Measurements from ENCODE around the gene PIP4K2C.
"Not testable (repeated sequence)": the region's sequence is repeated elsewhere in the genome, so short reads cannot be mapped to it uniquely, and the experiment has no call there.

Gene PIP4K2C

DNA sequence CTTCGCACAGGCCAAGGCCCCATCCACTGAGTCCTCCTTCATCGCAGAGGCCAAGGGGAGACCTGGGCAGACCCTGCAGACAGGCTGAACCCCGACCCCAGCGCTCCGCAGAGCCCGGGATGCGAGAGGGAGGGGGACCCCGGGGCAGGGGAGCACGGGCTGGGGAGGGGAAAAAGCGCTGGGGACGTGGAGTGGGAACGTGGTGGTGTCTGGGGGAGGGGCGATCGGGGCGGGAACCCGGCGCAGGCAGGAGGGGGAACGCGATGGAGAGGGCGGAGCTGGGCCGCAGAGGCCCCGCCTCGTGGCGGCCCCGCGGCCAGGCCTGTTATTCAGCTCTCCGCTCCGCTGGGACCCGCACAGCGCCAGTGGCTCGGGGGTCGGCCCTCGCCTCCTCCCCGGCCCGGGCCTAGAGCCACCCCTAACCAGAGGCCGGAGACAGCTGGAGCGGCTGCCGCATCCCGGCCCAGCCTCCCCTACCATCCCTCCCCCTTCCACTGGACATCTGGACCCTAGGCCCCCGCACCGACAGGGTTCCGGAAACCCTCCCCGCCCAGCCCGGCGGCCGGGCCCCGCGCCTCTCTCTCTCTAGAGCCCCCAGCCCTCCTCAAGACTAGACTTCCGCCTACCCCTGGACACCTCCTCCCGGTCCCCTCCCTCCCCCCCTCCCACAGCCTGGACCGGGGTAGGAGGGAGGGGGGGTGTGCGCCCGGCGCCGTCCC, 20.3 kb downstream of the PIP4K2C start, which contains the start of gene ARHGEF25:
TSS of gene ARHGEF25 (plus strand) at position 328 of the 719 bp plus-strand sequence. CDS start 460 bp downstream, outside the sequence.
- DNase-seq: peak; percentile 47

DNA sequence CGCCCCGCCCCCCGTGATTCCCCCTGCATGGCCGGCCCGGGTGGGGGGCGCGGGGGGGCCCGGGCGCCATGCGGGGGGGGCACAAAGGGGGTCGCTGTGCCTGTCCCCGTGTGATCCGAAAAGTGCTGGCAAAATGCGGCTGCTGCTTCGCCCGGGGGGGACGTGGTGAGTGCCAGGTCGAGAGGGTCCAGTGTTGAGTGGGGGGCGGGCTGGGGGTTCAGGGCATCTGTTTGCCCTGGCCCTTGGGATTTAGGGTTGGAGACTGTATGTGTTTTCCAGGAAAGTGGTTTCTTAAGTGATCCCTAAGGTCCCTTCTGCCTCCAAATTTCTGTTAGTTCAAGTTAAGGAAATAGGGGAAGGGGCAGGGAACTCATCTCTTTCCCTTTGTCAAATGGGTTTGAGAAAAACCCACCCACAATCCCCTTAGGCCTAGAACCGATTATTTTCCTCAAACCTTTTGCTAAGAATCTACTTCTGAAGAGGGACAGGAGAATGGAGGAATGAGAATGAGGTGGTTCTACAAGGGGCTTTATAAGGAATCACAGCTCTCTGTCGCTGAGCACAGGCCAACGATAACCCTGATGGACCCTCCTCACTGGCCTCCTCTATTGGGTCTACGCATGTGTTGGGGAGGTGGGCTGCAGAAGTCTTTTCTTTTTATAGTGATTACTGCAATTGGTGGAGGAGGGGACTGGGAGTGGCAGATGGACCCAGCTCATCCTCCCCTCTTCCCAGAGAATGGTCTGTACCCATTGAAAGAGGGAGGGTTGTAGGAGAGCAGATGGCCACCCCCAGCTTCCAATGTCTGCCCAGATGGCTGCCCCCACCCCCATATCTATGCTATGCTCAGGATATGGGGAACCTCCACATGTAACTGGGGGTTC, 21.1 kb downstream of the PIP4K2C start:
- DNase-seq: no peak

DNA sequence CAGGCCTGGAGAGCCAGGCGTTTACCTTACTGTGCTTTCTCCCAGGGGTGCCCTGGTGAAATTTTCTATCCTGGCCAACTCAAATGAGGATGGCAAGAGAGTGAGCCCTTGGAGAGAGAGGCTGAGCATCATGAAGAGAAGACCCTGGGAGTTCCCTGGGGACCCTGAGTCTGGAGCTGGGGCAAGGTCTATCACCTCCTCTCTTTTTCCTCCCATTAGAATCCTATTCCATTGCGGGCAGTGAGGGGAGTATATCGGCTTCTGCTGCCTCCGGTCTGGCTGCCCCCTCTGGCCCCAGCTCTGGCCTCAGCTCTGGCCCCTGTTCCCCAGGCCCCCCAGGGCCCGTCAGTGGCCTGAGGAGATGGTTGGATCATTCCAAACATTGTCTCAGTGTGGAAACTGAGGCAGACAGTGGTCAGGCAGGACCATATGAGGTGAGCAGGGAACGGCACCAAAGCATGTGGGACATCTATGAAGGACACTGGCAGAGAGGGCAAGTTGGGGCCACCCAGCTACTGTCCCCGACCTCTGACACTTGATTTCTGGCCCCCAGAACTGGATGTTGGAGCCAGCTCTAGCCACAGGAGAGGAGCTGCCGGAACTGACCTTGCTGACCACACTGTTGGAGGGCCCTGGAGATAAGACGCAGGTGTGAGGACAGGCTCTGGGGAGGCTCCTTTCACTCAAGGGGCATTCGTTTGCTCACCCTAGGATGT, 21.9 kb downstream of the PIP4K2C start:
- no peak for DNase-seq

DNA sequence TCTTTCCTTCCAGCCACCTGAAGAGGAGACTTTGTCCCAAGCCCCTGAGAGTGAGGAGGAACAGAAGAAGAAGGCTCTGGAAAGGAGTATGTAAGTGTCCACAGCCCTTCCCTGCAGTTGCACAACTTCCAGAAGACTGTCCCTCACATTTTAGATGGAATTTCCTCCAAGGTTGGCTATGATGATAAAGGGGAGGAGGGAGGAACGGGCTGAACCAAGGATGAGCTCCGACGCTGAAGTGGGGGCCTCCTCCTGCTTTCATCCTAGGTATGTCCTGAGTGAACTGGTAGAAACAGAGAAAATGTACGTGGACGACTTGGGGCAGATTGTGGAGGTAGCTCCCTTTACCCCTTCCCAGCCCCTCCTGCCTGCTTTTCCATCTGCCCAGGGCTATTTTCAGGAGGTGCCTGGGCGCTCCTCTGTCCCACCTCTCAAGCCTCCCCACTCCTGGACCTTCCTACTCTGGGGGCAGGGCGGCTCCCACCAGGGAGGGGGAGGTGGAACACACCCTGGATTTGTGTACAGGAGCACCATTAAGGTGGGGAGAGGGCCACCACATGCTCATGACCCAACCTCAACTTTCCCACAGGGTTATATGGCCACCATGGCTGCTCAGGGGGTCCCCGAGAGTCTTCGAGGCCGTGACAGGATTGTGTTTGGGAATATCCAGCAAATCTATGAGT, 22.6 kb downstream of the PIP4K2C start:
- no peak for DNase-seq

DNA sequence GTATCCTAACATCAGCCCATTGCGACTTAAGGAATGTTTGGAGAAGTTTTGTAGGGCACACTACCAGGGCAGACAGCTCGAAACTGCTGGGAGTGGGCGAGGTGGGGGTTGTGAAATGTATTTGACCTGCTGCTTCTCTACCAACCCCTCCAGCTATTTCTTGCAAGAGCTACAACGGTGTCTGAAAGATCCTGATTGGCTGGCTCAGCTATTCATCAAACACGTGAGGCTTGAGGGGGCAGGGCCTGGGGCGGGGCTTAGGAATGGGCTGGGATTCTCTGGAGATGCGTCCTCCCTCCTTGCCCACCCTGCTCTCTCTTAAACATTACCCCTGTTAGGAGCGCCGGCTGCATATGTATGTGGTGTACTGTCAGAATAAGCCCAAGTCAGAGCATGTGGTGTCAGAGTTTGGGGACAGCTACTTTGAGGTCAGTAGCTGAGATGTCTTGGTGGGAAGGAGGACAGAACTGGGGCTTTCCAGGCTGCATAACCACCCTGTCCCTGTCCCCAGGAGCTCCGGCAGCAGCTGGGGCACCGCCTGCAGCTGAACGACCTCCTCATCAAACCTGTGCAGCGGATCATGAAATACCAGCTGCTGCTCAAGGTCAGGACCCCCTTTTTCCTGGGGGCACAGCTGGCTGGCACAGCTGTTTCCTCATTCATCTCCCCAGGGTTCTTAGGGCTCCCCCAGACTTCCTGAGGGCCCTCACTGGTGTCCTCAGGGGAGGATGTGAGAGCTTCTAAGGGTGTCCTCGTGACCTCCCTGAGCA, 23.4 kb downstream of the PIP4K2C start:
- DNase-seq: no peak

DNA sequence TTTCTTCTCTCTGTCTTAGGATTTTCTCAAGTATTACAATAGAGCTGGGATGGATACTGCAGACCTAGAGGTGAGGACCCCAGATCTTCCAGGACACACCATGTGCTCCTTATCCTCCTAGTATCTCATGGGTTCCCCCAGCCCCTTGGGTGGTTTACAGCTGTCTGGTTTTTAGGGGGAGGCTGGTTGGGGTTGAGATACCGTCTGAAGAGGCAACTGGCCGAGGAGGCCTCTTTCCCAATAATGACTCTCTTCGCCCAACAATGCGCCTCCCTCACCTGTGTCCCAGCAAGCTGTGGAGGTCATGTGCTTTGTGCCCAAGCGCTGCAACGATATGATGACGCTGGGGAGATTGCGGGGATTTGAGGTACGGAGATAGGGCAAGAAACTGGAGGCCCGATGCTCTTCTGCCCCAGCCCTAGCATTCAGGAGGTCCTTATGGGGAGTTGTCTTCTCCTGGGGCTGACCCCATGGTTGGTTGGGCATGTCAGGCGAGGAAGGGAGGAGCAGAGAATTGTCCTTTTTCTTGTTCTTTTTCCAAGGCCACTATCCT, 24.0 kb downstream of the PIP4K2C start:
- no peak for DNase-seq

DNA sequence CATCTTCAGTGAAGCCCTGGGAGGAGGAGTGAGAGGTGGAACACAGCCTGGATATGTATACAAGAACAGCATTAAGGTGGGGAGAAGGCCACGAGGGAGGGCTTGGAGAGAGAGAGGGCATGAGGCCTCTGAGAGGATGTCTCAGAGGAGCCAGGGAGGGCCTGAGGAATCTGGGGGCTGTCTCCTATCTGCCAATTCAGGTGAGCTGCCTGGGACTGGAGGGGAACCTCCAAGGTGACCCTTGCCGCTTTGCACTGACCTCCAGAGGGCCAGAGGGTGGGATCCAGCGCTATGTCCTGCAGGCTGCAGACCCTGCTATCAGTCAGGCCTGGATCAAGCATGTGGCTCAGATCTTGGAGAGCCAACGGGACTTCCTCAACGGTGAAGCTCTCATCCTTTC, 24.6 kb downstream of the PIP4K2C start:
- no peak for DNase-seq

DNA sequence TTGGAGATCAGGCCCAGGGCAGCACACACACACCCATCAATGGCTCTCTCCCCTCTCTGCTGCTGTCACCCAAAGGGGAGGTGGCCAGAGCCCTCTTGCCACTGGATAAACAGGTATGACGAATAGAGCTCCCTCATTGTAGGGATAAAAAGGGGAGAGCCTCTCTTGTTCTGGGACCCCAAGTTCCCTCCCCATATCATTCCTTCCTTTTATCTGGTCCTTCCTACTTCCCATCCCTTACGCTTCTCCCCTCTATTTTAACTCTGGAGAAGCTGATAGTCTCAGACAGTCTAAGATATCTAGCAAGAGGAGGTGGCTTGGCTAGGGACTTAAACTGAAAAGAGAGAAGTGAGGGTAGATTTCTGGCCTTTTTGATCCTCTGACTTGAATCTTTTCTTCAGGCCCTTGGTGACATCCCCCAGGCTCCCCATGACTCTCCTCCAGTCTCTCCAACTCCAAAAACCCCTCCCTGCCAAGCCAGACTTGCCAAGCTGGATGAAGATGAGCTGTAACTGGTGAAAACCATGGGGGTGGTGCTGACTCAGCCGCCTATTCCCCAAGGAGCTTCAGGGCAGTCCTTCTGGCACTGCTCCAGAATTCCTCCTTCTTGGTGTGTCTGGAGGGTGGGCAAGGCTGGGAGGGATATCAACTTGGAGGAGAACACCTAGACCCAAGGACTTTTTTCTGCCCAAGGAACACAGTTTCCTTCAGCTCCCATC, 25.6 kb downstream of the PIP4K2C start:
- no peak for DNase-seq

DNA sequence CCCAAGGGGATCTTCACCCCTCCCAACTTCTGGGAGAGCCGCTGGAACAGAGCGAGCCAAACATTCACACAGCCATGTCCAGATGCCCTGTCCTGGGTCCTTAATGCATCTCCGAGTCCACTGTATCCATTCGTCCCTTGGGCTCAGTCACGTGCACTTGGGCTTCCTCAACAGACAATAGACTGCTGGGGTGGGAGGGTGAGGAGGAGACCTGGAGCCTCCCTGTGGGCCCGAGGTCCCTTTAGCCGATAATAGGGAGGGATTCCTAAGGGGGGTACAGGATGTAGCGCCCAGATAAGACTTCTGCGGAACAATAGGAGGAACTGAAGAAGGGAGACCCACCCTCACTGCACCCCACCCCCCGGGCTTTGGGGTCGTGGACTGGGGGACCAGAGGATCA, 26.9 kb downstream of the PIP4K2C start:
- no peak for DNase-seq

DNA sequence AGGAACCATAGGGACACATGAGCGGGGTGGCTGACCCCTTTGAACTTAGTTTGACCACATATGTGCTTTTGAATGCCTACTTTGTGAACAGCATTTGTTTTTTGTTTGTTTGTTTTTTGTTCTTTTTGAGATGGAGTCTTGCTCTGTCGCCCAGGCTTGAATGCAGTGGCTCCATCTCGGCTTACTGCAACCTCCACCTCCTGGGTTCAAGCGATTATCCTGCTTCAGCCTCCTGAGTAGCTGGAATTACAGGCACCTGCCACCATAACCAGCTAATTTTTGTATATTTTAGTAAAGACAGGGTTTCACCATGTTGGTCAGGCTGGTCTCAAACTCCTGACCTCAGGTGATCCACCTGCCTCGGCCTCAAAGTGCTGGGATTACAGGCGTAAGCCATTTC, 27.4 kb downstream of the PIP4K2C start:
- not testable (repeated sequence) for DNase-seq

DNA sequence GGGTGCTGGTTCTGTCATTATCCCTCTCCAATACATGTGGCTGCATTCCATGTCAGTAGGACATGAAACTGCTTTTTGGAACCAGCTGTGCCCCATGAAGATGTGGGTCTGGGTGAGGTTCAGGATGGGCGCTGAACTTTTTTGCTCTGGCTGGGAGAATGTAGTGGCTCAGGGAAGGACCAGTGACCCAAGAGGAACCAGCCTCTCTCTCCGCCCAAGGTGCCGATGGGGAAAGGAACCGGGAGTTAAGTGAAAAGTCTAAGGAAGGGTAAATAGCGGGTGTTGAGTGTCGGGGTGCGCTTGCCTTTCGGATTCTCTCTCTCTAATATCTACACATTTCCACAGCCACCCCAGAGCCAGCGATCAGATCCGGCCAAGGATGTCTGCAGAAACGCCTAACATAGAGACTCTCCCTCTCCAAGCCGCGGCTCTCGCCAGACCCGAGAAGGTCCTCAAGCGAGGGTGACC, 28.0 kb downstream of the PIP4K2C start:
- DNase-seq: no peak

DNA sequence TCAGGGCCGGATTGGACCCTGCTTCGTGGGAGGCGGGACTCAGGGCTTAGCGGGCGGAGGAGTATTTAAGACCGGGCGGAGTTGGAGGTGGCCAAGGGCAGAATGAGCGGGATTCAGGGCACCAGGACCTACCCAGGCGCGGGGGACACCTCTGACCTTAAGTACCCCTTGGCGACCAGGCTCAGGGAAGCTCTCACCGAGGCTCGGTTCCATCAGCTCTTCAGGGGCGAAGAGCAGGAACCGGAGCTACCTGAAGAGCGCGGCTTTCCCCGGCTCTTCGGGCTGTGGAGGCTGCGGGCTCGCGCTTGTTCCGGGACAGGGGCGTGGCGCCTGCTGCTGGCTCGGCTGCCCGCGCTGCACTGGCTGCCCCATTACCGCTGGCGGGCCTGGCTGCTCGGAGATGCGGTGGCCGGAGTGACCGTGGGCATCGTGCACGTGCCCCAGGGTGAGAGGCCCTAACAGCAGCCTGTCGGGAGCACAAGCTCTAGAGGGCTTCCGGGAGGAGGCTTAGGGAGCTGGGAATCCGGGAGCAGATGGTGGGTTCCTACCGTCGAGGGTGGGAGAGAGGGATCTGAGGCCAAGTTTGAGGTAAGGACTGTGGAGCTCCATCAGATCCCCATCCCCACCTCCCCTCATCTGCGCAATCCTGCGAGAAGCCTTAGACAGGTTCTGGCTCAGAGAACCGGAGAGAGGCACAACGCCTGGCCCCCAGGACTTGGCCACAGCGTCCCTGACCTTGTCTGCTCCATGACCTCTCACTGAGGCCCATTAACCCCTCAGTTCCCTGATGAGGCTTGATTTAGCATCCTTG, 28.6 kb downstream of the PIP4K2C start:
- DNase-seq: no peak

DNA sequence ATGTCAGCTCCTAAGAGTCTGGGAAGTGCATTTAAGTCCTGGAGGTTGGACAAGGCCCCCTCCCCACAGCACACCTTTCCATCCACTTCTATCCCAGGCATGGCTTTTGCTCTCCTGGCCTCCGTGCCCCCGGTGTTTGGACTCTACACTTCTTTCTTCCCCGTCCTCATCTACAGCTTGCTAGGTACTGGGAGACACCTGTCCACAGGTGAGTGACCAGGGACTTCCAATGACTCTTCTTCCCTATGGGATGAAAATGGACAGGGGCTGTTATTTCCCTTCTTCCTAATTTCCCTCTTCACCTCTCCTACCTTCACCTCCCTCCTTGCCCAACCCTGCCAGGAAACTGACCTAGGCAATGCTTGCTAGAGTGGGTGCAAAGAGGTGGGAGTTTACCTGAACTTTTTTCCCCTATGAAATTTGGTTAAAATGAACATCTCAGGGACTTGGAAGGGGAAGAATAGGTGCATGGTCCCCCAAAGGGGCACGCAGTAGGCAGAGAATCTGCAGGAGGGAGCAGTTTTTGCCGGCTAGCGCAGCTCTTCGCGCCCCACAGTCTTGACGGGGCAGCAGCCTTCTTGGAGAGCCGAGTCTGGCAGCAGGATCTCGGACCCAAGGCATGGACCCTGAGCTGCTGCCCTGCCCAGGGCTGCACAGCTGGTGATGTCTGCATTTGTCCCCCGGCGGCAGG, 29.4 kb downstream of the PIP4K2C start:
- DNase-seq: no peak

DNA sequence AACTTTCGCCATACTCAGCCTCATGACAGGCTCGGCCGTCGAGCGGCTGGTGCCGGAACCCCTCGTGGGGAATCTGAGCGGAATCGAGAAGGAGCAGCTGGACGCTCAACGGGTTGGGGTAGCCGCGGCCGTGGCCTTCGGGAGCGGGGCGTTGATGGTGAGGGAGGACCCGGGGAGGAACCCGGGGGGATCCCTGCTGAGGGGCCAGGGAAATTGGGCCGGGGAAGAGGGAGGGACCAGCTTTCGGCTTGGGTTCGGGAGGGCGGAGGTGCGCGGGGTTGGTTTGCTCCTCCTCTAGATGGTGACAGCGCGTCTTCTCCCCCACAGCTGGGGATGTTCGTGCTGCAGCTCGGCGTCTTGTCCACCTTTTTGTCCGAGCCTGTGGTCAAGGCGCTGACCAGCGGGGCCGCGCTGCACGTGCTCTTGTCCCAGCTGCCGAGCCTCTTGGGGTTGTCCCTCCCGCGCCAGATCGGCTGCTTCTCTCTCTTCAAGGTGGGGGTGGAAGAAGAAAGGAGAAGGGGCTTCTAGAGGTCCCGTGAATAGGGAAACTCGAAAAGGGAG, 30.0 kb downstream of the PIP4K2C start:
- no peak for DNase-seq

DNA sequence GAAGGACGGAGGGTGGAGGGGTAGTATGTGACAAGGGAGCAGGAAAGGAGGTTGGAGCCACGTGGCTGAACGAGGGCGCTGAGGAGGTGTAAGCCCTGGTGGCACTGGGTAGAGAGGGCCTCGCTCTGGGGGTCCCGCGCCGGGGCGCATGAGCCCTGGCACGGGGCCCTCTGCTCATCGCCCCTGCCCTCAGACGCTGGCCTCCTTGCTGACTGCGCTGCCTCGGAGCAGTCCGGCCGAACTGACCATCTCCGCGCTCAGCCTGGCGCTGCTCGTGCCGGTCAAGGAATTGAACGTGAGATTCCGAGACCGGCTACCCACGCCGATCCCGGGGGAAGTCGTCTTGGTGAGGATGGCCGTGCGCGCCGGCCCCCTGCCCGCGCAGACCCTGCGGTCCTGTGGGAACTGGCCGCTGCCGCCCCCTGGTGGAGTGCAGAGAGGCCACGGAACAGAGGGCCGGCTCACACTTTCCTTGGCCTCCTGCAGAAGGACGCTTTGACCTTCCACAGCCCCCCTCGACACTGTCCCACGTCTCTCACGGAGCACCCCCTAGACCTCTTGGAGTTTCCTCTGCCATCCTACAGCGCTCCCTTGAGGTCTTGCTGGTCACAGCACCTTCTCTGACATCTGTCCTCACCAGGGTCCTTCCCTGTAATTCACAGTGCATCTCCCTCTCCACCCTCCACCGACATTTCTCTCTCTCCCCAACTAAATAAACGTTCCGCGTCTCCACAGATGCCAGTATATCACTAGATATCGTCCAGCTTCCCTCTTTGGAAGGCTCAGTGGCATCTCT, 30.7 kb downstream of the PIP4K2C start:
- peak; percentile 25 for DNase-seq

DNA sequence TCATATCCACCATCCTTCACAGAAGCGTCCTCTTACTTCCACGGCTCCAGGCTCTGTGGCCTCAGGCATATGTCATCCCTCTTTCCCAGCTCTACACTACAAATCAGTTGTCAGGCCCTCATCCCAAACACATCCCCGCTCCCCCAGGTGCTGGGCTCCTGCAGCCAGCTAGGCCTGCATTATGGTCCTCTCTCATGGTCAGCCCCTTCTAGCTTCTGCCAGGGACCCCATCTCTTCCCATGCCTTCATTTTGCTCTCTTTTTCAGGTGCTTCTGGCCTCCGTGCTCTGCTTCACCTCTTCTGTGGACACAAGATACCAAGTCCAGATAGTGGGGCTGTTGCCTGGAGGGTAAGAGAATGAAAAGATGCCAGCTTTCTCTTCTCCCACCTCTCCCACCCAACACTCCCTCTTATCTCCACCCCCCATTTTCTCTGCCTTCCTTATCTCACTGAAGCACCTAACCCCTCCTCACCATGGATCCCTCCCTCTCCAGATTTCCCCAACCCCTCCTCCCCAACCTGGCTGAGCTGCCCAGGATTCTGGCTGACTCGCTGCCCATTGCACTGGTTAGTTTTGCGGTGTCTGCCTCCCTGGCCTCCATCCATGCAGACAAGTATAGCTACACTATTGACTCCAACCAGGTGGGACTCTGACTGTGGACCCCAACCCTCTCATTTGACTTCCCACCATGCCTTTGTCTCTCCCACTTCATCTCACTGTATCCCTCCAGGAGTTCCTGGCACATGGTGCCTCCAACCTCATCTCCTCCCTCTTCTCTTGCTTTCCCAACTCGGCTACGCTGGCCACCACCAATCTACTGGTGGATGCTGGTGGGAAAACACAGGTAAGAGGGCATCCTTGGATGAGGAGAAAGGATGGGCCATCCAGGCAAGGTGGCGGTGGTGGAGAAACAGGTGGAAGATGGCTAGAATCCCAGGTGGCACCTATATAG, 31.6 kb downstream of the PIP4K2C start:
- no peak for DNase-seq

DNA sequence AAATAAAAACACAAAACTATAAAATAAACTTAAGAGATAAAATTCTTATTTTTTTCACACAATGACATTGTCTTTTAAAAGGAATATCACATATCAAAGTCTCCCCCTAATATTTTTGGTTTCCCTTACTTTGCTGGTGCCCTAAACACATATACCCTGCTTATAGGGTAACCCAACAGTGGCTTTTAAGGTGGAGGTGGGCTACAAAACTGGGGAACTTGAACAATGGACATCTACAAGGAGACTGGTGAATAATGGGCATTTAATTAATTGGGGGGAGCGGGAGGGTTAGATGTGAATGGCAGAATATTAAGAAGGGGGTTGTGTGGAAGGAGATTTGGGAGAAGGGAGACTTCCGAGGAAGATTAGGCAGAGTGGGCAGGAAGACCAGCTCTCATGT, 32.4 kb downstream of the PIP4K2C start:
- no peak for DNase-seq

All from NCI-H774 (cell line).